H4 (cell line): Measurements from ENCODE around the gene BUB1. TPM values are rescaled to one million over a fixed set of nuclear protein-coding genes. Genes with fewer than 3 reads are reported as not detected.
"Not testable (repeated sequence)": the region's sequence is repeated elsewhere in the genome, so short reads cannot be mapped to it uniquely, and the experiment has no call there.

ENCODE experiments used
- DNase-seq: peaks from one replicate; pipeline ENCODE4 v3.0.0-alpha.2; 2015; ENCODE audit warnings: low spot score
- total RNA-seq: library from RNA; depleted of rRNA; stranded (reverse); fragments of >200 nt; shearing (Covaris generic); gene quantifications from 2 replicates; pipeline ENCODE4 v1.2.3, GENCODE V29; 2014

BUB1 gene
- total RNA-seq, 1 experiment from 2014 or later = 85.3 TPM

DNA sequence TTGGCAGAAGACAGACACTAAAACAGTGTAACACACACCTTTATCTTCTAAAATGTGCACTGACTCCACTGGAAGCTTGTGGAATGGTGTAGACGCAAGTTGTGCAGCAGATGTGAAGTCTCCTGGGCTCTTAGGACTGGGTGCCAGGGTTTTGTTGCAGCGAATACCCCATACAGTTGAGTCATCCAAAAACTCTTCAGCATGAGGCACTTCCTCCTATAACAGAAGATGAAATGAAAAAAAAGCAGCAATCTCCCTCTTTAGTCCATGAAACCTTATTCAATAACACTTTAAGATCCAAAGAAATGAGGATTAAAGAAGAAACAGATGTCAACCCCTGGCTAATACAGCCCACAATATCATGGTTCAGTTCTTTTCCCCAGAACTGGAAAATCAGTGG lies 22.2 kb downstream of the BUB1 start:
- DNase-seq = no peak

DNA sequence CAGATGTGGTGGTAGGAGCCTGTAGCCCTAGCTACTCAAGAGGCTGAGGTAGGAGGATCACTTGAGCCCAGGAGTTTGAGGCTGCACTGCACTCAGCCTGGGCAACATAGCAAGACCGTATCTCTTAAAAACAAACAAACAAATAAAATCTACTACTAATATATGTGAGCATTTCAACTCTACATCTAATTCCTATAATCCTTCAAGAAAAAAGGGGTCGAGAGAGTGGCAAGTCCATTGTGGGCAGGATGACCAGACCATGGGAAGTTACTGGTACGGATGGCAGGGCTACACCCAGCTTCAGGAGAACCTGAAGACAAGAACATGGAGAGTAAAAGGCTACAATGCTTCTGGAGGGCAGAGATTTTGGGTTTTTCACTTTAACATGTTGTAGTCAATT lies 24.0 kb downstream of the BUB1 start:
- no peak for DNase-seq

DNA sequence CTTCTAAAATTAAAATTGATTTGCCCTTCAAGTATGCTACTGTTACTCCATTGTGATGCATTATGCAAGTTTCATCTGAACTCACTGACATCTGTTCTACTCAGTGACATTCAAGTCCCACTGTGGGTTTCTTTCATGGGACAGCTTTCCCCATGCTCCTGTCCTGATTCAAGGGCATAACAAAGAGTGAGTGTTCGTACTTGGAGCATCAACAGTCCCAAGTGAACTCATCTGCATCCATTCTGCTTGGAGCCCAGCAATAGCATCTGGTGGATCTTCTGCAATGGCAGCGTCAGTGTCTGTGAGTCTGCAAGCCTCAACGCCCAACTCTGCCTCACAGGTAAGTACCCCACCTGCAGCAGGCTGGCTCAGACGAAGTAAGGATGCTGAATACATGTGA lies 27.5 kb downstream of the BUB1 start:
- DNase-seq = no peak

DNA sequence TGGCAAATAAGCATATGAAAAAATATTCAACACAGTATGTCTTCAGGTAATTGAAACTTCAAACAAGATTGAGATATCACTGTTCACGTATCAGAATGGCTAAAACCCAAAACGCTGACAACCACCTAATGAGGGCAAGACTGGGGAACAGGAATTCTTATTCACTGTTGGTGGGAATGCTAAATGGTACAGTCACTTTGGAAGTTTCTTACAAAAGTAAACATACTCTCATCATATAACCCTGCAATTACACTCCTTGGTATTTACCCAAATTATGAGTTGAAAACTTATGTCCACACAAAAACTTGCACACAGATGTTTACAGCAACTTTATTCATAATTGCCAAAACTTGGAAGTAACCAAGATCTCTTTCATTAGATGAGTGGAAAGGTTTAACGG lies 30.1 kb downstream of the BUB1 start:
- DNase-seq = no peak

DNA sequence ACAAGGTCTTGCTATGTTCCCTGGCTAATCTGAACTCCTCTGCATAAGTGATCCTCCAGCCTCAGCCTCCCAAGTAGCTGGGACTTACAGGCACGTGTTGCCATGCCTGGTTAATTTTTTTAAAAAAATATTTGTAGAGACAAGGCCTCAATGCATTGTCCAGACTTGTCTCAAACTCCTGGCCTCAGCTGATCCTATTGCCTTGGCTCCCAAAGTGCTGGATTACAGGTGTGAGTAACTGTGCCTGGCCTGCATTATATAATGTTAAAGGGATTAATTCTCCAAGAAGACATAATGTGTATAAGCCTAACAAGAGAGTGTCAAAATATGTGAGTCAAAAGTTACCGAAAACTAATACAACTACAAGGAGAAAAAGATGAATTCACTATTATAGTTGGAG lies 32.2 kb downstream of the BUB1 start:
- no peak for DNase-seq

DNA sequence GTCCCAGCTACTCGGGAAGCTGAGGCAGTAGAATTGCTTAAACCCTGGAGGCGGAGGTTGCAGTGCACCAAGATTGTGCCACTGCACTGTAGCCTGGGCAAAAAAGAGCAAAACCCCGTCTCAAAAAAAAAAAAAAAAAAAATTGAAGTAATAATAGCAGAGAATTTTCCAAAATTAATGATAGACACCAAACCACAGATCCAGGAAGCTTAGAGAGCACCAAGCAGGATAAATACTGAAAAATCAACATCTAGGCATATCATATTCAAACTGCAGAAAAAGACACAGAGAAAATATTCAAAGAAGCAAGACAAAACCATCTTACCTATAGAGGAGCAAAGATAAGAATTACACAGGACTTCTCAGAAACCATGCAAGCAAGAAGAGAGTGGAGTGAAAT lies 33.5 kb downstream of the BUB1 start:
- no peak for DNase-seq

DNA sequence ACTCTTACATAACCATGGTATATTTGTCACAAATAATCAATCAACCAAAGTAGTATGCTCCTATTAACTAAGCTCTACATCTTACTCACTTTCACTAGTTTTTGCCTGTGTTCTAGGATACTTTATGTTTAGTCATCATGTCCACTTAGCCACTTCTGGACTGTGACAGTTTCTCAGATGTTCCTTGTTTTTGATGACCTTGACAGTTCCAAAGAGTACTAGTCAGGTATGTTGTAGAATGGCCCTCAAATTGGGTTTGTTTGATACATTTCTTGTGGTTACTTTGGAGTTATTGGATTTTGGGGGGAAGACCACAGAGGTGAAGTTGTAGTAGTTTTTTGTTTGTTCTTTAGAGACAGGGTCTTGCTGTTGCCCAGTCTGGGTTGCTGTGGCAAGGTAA lies 35.5 kb downstream of the BUB1 start:
- no peak for DNase-seq

DNA sequence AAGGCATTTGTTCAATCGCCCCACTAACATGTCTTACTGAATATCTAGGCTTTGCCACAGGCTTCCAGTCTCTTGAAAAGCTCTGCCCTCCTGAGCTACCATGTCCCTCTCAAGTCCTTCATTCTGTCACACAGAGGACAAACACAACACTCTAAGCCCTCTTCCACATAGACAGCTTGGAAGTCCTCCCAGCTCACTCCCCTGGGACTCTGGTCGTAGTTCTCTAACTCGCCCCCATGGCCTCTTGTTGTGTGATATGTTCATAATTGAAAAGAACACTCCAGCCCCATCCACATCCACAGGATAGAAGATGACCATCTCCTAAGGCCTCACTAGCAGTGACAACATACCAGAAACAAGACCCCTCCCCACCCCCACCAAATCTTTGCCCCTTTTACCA lies 37.9 kb downstream of the BUB1 start:
- no peak for DNase-seq

DNA sequence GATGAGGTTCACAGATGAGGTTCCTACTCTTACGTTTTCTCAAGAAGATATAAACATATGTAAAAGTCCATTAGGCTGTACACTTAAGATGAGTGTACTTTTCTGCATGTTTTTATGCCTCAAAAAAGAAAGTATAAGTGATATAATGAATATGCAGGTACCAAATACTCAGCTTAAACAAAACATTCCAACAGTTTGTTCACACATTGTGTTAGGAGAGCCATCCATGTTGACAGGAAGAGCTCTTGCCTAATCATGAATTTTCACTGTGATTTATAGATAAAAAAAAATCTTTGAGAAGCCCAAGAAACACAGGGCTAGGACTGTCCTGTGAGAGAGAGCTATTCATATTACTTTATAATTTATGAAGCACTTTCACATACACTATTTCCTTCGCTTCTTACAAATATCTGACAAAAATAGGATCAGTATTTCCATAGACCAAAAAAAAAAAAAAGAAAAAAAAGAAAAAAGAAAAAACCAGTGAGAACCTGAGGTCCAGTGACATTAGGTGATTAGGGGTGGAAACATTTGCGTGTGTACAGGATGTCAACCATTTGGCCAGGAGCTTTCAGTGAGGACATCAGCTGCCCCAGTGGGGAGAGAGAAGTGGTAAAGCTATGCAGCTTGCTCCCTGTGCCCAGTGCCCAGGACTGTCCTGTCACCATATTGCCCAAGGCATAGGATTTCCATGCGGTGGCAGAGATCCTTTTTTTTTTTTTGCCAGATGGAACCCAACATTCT lies 38.7 kb downstream of the BUB1 start:
- no peak for DNase-seq

DNA sequence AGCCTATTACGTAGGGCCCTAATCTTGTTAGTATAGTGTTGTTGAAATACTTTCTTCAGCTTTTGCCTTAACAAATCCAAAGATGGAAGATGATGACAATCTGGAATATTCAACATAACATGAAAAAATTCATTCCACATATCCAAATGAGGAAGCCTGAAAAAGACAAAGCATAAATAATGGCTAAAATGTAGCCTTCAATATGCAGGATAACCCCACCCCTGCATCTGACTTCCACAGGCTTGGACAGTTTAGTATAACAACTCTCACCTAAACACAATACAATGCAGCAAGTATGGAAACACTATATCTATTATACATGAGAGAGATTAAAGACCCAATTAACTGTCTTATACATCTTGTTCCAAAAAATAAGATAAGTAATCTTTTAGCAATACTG lies 39.9 kb downstream of the BUB1 start:
- DNase-seq = no peak

DNA sequence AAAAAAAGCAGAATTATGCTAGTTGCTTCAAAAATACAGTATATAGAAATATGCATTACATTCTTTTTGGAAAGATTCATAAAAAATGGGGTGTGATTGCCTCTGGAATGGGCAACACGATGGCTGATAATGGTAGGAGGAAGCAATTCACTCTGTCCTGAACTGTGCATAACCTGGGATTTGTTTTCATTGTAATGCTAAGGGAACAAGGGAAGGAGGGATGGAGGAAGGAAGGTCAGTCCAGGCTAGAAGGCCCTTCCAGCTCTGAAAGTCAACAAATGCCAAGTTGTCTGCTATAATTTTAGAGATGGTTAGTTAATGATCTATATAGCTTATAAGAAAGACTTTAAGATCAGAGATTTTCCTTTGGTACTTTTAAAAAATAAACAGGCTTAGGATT lies 40.8 kb downstream of the BUB1 start:
- no peak for DNase-seq

DNA sequence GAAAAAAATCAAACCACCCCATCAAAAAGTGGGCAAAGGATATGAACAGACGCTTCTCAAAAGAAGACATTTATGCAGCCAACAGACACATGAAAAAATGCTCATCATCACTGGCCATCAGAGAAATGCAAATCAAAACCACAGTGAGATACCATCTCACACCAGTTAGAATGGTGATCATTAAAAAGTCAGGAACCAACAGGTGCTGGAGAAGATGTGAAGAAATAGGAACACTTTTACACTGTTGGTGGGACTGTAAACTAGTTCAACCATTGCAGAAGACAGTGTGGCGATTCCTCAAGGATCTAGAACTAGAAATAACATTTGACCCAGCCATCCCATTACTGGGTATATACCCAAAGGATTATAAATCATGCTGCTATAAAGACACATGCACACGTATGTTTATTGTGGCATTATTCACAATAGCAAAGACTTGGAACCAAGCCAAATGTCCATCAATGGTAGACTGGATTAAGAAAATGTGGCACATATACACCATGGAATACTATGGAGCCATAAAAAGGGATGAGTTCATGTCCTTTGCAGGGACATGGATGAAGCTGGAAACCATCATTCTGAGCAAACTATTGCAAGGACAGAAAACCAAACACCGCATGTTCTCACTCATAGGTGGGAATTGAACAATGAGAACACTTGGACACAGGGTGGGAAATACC lies 41.8 kb downstream of the BUB1 start:
- not testable (repeated sequence) for DNase-seq

DNA sequence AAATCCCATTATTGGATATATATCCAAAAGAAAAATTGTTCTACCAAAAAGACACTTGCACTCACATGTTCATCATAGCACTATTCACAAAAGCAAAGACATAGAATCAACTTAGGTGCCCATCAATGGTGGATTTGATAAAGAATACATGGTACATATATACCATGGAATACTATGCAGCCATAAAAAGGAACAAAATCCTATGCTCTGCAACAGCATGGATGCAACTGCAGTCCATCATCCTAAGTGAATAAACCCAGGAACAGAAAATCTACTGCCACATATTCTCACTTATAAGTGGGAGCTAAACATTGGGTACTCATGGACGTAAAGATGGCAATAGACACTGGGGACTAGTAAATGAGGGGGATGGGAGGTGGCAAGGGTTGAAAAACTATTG lies 50.5 kb downstream of the BUB1 start:
- DNase-seq = not testable (repeated sequence)

DNA sequence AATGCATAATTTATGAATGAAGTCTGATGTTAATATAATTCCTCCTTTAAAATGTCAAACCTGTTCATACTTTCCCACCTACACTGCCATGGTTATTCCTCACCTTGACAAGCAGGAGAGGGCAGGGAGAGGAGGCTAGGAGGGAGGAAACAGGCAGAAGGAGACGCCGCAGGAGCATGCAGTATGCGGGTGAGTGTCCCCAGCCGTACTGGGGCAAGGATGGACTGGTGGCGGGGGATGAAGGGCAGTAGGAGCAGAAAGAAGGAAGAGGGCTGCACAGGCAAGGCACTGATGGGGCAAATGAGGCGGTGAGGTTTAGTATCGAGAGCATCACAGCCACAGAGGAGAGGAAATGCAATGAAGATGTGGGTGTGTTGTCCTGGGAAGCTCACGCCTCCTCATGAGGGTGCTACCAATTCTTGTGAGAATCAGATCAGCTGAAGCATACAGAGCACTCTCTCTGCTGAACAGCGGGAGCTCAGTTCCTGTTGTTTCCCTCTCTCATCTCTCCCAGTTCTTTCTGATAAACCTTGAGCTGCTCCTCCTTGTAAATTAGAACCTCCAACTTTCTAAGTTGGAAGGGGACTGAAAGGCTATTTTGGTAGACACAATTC lies 58.4 kb downstream of the BUB1 start:
- not testable (repeated sequence) for DNase-seq

DNA sequence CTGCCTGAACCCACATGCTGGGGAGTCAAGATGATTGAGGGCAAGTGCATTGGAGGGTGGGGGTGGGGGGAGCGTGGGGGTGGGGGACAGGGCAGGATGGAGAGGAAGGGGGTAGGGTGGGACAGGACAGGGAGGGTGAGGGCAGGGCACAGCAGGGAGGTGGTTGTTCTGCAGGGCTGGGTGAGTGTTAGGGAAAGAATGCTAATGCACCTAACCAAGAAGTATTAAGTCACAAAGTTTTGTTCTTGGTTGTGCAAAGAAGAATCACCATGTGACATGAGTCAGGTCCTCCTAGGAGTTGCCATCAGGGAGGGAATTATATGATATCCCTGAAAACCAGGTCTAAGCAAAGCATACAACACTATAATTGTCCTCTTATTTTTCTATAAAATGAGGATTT lies 63.9 kb downstream of the BUB1 start:
- DNase-seq = not testable (repeated sequence)

DNA sequence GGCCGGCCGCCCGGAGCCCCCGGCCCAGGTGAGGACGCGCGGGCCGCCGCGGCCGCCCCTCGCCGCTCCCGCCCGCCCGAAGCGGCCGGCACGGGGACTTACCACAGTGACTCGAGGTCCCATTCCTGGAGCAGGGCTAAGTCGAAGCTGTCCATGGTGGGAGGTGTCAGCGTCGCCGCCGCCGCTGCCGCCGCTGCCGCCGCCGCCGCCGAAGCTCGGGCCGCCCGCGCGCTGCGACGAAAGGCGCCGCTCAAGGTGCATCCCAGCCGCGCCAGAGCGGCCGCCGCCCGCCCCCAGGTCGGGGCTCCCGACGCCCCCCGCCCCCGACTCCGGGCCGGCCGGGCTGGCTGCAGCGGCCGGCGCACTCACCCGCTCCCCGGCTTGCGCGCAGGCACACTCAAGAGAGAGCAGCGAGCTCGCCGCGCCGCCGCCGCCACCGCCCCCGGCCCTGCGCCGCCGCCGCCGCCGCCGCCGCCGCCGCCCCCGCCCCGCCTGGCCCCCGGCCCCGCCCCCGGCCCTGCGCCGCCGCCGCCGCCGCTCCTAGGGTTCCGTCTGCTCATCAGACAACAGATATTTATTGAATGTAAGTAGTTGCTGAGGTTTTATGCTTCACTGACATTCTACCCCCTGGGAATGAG lies 67.1 kb downstream of the BUB1 start:
- DNase-seq = not testable (repeated sequence)

DNA sequence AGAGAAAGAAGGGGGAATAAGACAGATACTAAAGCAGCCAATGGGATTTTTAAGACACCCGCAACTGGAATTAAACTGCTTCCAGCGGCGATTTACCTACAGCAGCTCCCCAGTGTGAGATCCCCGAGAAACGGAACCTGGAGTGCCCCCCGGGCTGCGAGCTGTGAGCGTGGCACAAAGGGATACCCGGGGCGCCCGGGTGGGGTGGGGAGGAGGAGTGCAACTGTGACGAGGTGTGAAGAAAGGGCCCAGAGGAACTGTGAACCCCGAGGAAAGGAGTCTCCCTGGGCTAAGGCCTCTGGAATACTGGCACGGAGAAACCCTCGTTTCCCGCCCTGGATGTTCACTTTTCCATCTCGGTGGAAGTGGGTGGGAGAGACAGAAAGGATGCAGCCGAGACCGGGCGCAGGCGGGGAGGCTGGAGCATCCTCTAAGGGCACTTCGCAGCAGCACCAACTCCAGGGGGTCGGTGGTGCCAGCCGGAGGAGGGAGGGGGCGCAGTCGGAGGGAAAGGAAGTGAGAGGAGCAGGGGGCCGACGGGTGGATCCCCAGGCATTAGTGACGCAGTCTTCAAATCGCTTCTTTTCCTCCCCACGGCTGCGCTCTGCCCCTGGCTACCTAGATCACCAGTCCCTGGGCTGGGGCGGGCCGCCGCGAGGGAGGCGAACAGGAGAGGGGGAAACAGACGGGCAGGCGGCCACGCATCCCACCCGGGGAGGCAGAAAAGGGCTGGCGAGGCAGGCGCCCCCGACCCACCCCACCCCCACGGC lies 67.8 kb downstream of the BUB1 start:
- not testable (repeated sequence) for DNase-seq

DNA sequence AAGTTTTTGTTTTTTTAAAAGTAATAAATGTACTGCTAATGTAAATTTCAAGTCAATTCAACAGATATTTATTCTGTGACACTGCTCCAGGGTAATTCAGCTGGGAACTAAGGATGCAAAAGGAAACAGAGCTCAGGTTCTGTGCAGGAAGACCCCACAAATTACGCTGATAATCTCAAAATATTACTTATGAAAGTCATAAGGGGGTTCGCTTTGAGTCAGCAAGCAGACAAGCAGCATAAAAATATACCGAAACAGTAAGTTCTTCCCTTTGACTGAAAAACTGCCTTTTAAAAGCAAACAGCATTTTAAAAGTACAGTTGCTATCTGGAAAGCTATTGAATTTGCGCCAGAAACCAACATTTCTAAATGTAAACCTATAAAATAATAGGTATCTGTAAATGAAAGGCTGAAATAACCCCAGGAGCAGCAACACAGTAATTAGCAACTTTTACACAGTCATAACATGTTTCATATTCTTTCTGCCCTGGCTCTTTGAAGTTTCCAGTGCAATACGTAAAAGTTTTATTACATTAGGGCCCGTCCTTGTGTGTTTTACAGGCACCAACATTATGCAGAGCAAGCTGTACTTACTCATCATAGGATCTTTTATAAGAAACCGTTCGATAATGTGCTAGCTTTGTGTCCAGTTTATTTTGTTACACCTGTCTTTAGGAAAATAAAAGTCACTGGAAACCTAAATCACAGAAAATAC lies 68.9 kb downstream of the BUB1 start:
- DNase-seq = not testable (repeated sequence)

DNA sequence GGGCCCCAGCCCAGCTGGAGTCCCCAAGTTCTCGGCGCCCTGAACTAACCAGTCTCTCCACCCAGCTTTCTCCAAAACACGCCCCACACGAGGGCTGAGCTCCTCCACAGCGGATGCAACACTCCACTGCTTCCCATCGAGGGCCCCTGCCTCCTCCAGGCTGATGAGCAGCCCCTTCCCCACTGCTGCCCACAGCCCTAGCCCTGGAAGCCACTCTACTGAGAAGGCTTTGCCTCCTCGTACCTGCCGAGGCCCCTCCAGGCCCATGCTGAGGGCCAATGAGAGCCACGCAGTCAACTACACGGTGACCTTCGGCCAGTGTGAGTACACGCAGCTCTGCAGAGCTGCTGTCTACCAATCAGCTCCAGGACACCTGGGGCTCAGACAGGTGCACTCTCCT lies 72.8 kb downstream of the BUB1 start:
- not testable (repeated sequence) for DNase-seq

DNA sequence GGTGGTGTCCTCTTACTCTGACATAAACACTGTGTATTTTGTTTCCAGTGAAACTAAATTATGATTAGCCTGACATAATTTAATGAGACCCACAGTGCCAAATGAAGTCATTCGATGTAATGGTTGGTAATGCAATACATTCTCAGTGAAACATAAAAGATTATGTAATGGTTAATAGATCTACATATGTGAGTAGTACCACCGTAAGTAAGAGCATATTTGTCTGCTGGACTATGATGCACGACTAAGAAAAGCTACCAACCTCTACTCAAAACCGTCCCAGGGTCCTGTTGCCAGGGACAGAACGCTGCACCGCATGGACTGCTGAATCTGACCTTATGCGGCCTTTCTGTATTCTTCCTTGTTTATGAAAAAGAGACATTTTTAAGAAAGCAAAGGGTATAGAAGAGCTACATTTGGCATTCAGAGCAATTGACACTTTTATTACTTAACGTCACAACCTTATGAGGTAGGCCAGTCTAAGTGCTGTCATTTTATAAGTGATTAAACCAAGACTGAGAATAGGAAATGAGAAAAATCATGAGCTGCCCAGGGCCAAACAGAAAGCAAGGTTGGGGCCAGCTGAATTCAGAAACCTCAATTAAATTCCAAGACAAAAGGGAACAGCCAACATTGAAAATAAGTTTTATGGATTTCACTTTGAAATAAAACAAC lies 73.8 kb downstream of the BUB1 start:
- DNase-seq = not testable (repeated sequence)

DNA sequence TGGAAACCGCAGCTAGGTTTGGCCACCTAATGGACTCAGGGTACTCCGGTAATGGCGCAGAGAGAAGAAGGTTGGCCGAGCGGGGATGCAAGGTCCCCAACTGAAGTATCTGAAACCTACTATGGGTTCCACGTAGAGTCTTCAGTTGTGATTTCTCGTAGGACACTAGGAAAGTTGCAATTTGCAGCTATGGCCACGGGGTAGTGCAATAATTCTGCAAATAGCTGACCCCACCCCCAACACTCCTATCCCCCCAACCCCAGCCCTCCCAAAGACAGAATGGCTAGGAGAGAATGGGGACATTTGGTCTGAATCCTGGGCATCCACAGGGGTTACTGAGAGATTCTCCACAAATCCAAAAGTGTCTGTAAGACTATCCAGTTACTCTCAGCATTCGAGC lies 75.7 kb downstream of the BUB1 start:
- DNase-seq = not testable (repeated sequence)
